DLD1 (cell line): ENCODE measurements around the gene ALOX5.
"Not testable (repeated sequence)": the region's sequence is repeated elsewhere in the genome, so short reads cannot be mapped to it uniquely, and the experiment has no call there.

Experiments used
- in situ Hi-C: cut with HindIII; loops from 2 replicates; pipeline ENCODE4 v1.10.0; 2017; ENCODE audit warnings: low sequenced_read_pairs

Gene ALOX5

GRCh38 chr10:45461034-45461433 lies 87.0 kb downstream of the ALOX5 start:
- in situ Hi-C loops, result no loop called here

- in situ Hi-C loops, result no loop called here
Measured at GRCh38 chr10:45463244-45464116, 89.5 kb downstream of the ALOX5 start.

- in situ Hi-C loops, result no loop called here
Measured at GRCh38 chr10:45464958-45465567, 91.0 kb downstream of the ALOX5 start.

GRCh38 chr10:45466784-45467183 lies 92.8 kb downstream of the ALOX5 start:
- in situ Hi-C loops, result no loop called here

GRCh38 chr10:45468079-45468478 lies 94.1 kb downstream of the ALOX5 start:
- in situ Hi-C loops, result no loop called here

GRCh38 chr10:45470098-45471012 lies 96.3 kb downstream of the ALOX5 start:
- in situ Hi-C loops, result no loop called here

- in situ Hi-C loops, result no loop called here
Measured at GRCh38 chr10:45471059-45471458, 97.0 kb downstream of the ALOX5 start.

GRCh38 chr10:45471531-45472310 lies 97.7 kb downstream of the ALOX5 start:
- in situ Hi-C loops, result no loop called here

GRCh38 chr10:45473126-45473525 lies 99.1 kb downstream of the ALOX5 start:
- in situ Hi-C loops, result no loop called here

- in situ Hi-C loops, result no loop called here
Measured at GRCh38 chr10:45476559-45476958, 102.5 kb downstream of the ALOX5 start.

GRCh38 chr10:45480294-45480693 lies 106.3 kb downstream of the ALOX5 start:
- in situ Hi-C loops, result no loop called here

GRCh38 chr10:45481100-45481499 lies 107.1 kb downstream of the ALOX5 start:
- in situ Hi-C loops, result not testable (repeated sequence)

GRCh38 chr10:45483002-45483401 lies 109.0 kb downstream of the ALOX5 start:
- in situ Hi-C loops, result no loop called here

GRCh38 chr10:45487735-45488134 lies 113.7 kb downstream of the ALOX5 start:
- in situ Hi-C loops, result no loop called here

- in situ Hi-C loops, result no loop called here
Measured at GRCh38 chr10:45488365-45488764, 114.3 kb downstream of the ALOX5 start.

- in situ Hi-C loops, result no loop called here
Measured at GRCh38 chr10:45490277-45490676, 116.3 kb downstream of the ALOX5 start.

GRCh38 chr10:45491061-45491460 lies 117.0 kb downstream of the ALOX5 start:
- in situ Hi-C loops, result no loop called here
